IPS DF 6.9 (cell line): ENCODE results near the gene SLC20A1.
"Not testable (repeated sequence)": the region's sequence is repeated elsewhere in the genome, so short reads cannot be mapped to it uniquely, and the experiment has no call there.

ENCODE experiments used
- DNase-seq: peaks from one replicate; pipeline ENCODE4 v3.0.0-alpha.2; 2013; ENCODE audit warnings: low read depth, low spot score
- H3K27ac ChIP-seq: one replicate; pipeline ENCODE4 v1.5.1; 2013; ENCODE audit warnings: low read length, control low read depth
- H3K27me3 ChIP-seq: 2 replicates; pipeline ENCODE4 v1.6.1; 2013; ENCODE audit warnings: mild to moderate bottlenecking, low read length; ENCODE audit not compliant: control insufficient read depth, insufficient read depth
- H3K36me3 ChIP-seq: 2 replicates; pipeline ENCODE4 v1.6.1; 2013; ENCODE audit warnings: low read length; ENCODE audit not compliant: control insufficient read depth, insufficient read depth
- H3K4me1 ChIP-seq: 2 replicates; pipeline ENCODE4 v1.6.1; 2013; ENCODE audit warnings: low read length; ENCODE audit not compliant: control insufficient read depth, insufficient read depth
- H3K4me3 ChIP-seq: 2 replicates; pipeline ENCODE4 v1.5.1; 2013; ENCODE audit warnings: mild to moderate bottlenecking, low read length
- H3K9me3 ChIP-seq: 2 replicates; pipeline ENCODE4 v1.6.1; 2013; ENCODE audit warnings: low read length, inconsistent platforms; ENCODE audit not compliant: control insufficient read depth, insufficient read depth
- WGBS: extraction: QIAGEN DNeasy Blood & Tissue Kit; methylation state at CpG from one replicate; pipeline ENCODE4 v1.1.7; 2013; ENCODE audit warnings: mixed read lengths, missing lambda C conversion rate; ENCODE audit not compliant: insufficient read length, insufficient coverage; 5-methylcytosine and 5-hydroxymethylcytosine counted together

Gene SLC20A1

GRCh38 chr2:112693596-112693995, 47.9 kb downstream of the SLC20A1 start:
- whole genome bisulfite sequencing, result no CpG with 5 or more reads among the region's 9 CpGs
- H3K4me1 ChIP-seq, result no peaks in the 10 kb centered on the region
- no peaks in the 10 kb centered on the region for H3K27me3 ChIP-seq
- no peak overlapping the region for H3K27ac ChIP-seq
- no peaks in the 10 kb centered on the region for H3K36me3 ChIP-seq
- DNase-seq, result no peak
- H3K9me3 ChIP-seq, result no peaks in the 10 kb centered on the region
- no peak overlapping the region for H3K4me3 ChIP-seq

GRCh38 chr2:112694182-112694581, 48.4 kb downstream of the SLC20A1 start:
- Histone ChIP-seq H3K4me1 (no peaks in the 10 kb centered on the region), H3K4me3 (no peak overlapping the region), H3K27me3 (no peaks in the 10 kb centered on the region), H3K36me3 (no peaks in the 10 kb centered on the region), H3K9me3 (no peaks in the 10 kb centered on the region), H3K27ac (no peak overlapping the region)
- WGBS, result no CpG with 5 or more reads among the region's 12 CpGs
- DNase-seq, result no peak

GRCh38 chr2:112698834-112699515, 53.2 kb downstream of the SLC20A1 start:
- no peaks in the 10 kb centered on the region for H3K36me3 ChIP-seq
- no peaks in the 10 kb centered on the region for H3K4me1 ChIP-seq
- no peaks in the 10 kb centered on the region for H3K9me3 ChIP-seq
- no peak overlapping the region for H3K27ac ChIP-seq
- no CpG with 5 or more reads among the region's 3 CpGs for WGBS
- no peaks in the 10 kb centered on the region for H3K27me3 ChIP-seq
- no peak for DNase-seq
- no peak overlapping the region for H3K4me3 ChIP-seq

DNA sequence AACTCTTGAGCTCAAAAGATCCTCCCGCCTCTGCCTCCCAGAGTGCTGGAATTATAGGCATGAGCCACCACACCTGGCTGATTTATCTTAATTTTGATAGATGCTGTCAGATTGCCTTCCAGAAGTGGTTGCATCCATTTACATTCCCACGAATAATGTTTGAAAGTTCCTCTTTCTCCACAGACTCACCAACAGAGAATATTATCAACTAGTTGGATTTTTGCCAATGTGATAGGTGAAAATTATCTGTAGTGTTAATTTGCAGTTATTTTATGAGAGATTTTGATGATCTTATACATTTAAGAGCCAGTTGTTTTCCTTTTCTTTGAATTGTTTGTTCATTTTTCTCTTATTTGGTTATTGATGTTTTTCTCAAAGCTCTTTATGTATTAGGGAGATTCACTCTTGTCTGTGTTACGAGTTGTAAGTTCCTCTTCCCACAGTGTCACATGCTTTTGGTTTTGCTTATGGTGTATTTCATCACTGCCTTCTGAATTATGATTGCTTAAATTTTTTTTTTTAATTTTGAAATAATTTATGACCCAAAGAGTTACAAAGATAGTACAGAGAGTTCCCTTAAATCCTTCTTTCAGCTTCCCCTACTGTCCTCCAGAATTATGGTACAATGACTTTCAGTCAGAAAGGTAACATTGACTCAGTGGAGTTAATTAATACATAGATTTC, 54.4 kb downstream of the SLC20A1 start:
- no peak overlapping the region for H3K4me3 ChIP-seq
- no CpG with 5 or more reads among the region's 3 CpGs for WGBS
- DNase-seq, result no peak
- no peaks in the 10 kb centered on the region for H3K27me3 ChIP-seq
- no peak overlapping the region for H3K27ac ChIP-seq
- no peaks in the 10 kb centered on the region for H3K9me3 ChIP-seq
- no peaks in the 10 kb centered on the region for H3K36me3 ChIP-seq
- H3K4me1 ChIP-seq, result no peaks in the 10 kb centered on the region

GRCh38 chr2:112701052-112701451, 55.3 kb downstream of the SLC20A1 start:
- no CpG with 5 or more reads among the region's 8 CpGs for WGBS
- DNase-seq, result no peak

GRCh38 chr2:112703684-112704083, 57.9 kb downstream of the SLC20A1 start:
- no peaks in the 10 kb centered on the region for H3K27me3 ChIP-seq
- no CpG with 5 or more reads among the region's 2 CpGs for WGBS
- no peaks in the 10 kb centered on the region for H3K36me3 ChIP-seq
- no peaks in the 10 kb centered on the region for H3K9me3 ChIP-seq
- no peak overlapping the region for H3K27ac ChIP-seq
- no peak for DNase-seq
- H3K4me3 ChIP-seq, result no peak overlapping the region
- H3K4me1 ChIP-seq, result no peaks in the 10 kb centered on the region

More at GRCh38 chr2:112701052-112701451, 55.3 kb downstream of the SLC20A1 start:
- H3K4me1 ChIP-seq, result no peaks in the 10 kb centered on the region
- H3K9me3 ChIP-seq, result no peaks in the 10 kb centered on the region
- no peak overlapping the region for H3K4me3 ChIP-seq
- H3K27ac ChIP-seq, result no peak overlapping the region
- H3K27me3 ChIP-seq, result no peaks in the 10 kb centered on the region
- no peaks in the 10 kb centered on the region for H3K36me3 ChIP-seq

DNA sequence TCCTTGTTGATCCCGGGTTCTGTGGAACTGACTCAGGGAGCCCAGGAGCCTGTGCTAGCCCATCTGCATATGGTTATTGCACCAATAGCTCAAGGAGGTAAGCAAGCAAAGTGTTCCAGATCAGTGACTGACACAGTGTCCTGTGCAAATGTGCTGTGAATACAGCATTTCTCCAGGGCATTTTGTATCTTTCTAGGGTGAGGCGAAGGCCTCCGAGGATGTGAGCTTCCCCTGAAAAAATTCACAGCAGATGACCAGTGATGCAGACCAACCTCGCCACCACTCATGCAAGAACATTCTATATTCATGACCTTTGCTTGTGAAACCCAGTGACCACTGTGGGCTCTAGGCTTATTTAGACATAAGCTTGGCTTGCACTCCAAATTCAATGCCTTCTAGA, 59.8 kb downstream of the SLC20A1 start:
- Histone ChIP-seq H3K9me3 (no peaks in the 10 kb centered on the region), H3K27ac (no peak overlapping the region), H3K36me3 (no peaks in the 10 kb centered on the region), H3K4me3 (no peak overlapping the region), H3K27me3 (no peaks in the 10 kb centered on the region), H3K4me1 (no peaks in the 10 kb centered on the region)
- DNase-seq, result no peak
- WGBS, result no CpG with 5 or more reads among the region's 4 CpGs

GRCh38 chr2:112706170-112706664, 60.5 kb downstream of the SLC20A1 start:
- no peak for DNase-seq
- H3K9me3 ChIP-seq, result no peaks in the 10 kb centered on the region
- no peaks in the 10 kb centered on the region for H3K36me3 ChIP-seq
- no CpG with 5 or more reads among the region's 5 CpGs for WGBS
- no peak overlapping the region for H3K4me3 ChIP-seq
- no peaks in the 10 kb centered on the region for H3K4me1 ChIP-seq
- no peaks in the 10 kb centered on the region for H3K27me3 ChIP-seq
- no peak overlapping the region for H3K27ac ChIP-seq

DNA sequence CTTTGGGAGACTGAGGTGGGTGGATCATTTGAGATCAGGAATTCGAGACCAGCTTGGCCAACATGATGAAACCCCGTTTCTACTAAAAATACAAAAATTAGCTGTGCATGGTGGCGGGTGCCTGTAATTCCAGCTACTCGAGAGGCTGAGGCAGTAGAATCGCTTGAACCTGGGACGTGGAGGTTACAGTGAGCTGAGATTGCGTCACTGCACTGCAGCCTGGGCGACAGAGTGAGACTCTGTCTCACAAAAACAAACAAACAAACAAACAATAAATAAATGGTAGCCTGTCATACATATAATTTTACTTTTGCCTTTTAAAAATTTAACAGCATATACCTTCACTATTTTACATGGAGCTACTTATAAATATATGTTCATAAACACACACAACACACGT, 61.2 kb downstream of the SLC20A1 start:
- not testable (repeated sequence) for H3K27ac ChIP-seq, H3K36me3 ChIP-seq, H3K4me1 ChIP-seq, H3K27me3 ChIP-seq, H3K9me3 ChIP-seq, DNase-seq, H3K4me3 ChIP-seq
- WGBS, result 100% methylated on average over 1 of the region's 9 CpGs

GRCh38 chr2:112708968-112709367, 63.2 kb downstream of the SLC20A1 start:
- Histone ChIP-seq H3K4me1 (no peaks in the 10 kb centered on the region), H3K27me3 (no peaks in the 10 kb centered on the region), H3K36me3 (no peaks in the 10 kb centered on the region), H3K4me3 (no peak overlapping the region), H3K27ac (no peak overlapping the region), H3K9me3 (no peaks in the 10 kb centered on the region)
- no peak for DNase-seq
- WGBS, result no CpG with 5 or more reads among the region's 10 CpGs

GRCh38 chr2:112709703-112710102, 64.0 kb downstream of the SLC20A1 start:
- Histone ChIP-seq H3K27ac (no peak overlapping the region), H3K27me3 (no peaks in the 10 kb centered on the region), H3K36me3 (no peaks in the 10 kb centered on the region)

More at GRCh38 chr2:112709703-112710102, 64.0 kb downstream of the SLC20A1 start:
- DNase-seq, result no peak
- Histone ChIP-seq H3K9me3 (no peaks in the 10 kb centered on the region), H3K4me3 (no peak overlapping the region), H3K4me1 (no peaks in the 10 kb centered on the region)
- WGBS, result no CpG with 5 or more reads among the region's 6 CpGs
